ENCODE results near the gene OPCML. TPM values are rescaled to one million over a fixed set of nuclear protein-coding genes. Genes with fewer than 3 reads are reported as not detected.

The OPCML gene
- total and polyA plus RNA-seq, 2 experiments from 2014 or later: 1.2 to 4.4 TPM

DNA sequence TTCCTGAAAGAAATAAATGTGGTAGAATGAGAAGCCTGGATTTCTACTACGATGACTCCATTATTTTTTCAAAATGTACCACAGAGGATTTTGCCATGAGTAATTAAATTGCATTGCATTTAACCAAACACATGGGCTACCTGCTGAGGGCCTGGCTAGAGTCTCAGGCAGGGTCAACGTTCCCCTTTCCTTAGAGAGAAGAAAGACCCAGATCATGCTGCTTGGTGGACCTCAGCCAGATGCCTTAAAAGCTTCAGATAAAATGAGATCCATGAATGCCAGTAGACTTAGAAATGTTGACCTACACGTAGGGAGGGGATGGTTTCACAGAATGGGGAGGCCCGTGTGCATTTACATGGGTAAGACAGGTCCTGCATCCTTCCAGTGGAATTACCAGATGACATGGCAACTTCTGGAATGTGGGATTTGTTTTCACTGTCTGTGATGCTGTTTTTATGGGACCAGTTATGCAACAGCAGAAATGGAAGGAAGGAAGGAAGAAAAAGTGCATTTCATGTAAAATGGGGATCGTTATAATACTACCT lies 1092.5 kb downstream of the OPCML start (continued):
- no peak for TF ChIP-seq ZNF462 (CRISPR knock-in tag; IDR thresholded peaks at IDR 0.05)
- no peak for TF ChIP-seq ETS1 (IDR thresholded peaks at IDR 0.05)

DNA sequence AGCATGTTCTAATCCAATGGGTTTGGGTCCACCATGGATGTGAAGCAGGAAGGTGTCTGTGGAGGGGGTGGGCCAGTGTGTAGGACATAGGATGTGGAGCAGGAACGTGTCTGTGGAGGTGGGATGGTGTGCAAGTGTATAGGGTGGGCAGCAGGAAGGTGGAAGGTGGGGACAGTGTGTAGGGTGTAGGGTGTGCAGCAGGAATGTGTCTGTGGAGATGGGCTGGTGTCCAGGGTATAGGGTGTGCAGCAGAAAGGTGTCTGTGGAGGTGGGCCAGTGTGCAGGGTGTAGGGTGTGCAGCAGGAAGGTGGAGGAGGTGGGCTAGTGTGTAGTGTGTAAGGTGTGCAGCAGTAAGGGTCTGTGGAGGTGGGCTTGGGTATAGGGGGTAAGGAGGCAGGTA lies 1093.9 kb downstream of the OPCML start:
- Histone ChIP-seq H3K4me2 (no peak overlapping the region), H4K20me1 (replicated peaks; ENCODE audit: insufficient read depth) (no peaks in the 10 kb centered on the region), H3K27me3 (ENCODE audit: insufficient read depth) (no peaks in the 10 kb centered on the region), H3K4me1 (ENCODE audit: insufficient read depth) (no peaks in the 10 kb centered on the region), H3K27ac (ENCODE audit: low read depth) (no peak overlapping the region), H3K79me2 (replicated peaks; ENCODE audit: insufficient read depth) (no peaks in the 10 kb centered on the region), H3K9me2 (ENCODE audit: insufficient read depth) (peaks cover 14% of the 10 kb centered on the region), H3K4me3 (no peak overlapping the region), H3F3A (replicated peaks; ENCODE audit: low read depth) (no peaks in the 10 kb centered on the region), H3K36me3 (ENCODE audit: insufficient read depth) (no peaks in the 10 kb centered on the region), H2AFZ (no peak overlapping the region)
- Mint-ChIP-seq H3K4me1 (peaks cover 5% of the 10 kb centered on the region; the same call in 1 of the 3 replicates), H3K36me3 (ENCODE audit: low read depth) (no peaks in the 10 kb centered on the region), H3K9me3 (no peaks in the 10 kb centered on the region), H3K4me3 (no peak overlapping the region), H3K27me3 (ENCODE audit: insufficient read depth, low read depth, poor library complexity) (peaks cover 2% of the 10 kb centered on the region), H3K27ac (no peak overlapping the region)
- DNase-seq (ENCODE audit: low spot score): no peak
- ATAC-seq: no peak
- TF ChIP-seq NANOG (IDR thresholded peaks at IDR 0.05; ENCODE audit: borderline replicate concordance) (no peak), ZNF331 (CRISPR knock-in tag; IDR thresholded peaks at IDR 0.05; ENCODE audit: low read depth) (no peak), ZNF462 (CRISPR knock-in tag; IDR thresholded peaks at IDR 0.05) (no peak)

Measured in GM23338 (cell line).